IMR-90 (cell line): ENCODE results near the gene RUSF1. TPM values are rescaled to one million over a fixed set of nuclear protein-coding genes. Genes with fewer than 3 reads are reported as not detected.

ENCODE experiments used
- ATAC-seq: fragments of 200-7000 bp; cut with Tn5 transposase; 2 replicates; pipeline ENCODE4 v1.9.1; 2020; ENCODE audit warnings: low read depth, mild to moderate bottlenecking, moderate library complexity
- BruUV-seq: library from RNA; stranded (reverse); fragments of 400-500 nt; replicated peaks from 2 replicates; lab custom pipeline; 2021; lab: Mats Ljungman, UMichigan
- CTCF ChIA-PET: fragments of 300-600 bp; formaldehyde crosslinking; extraction: SDS; loops from one replicate; lab custom pipeline; 2021; ENCODE audit warnings: antibody characterized with exemption; lab: Yijun Ruan, JAX
- POLR2A ChIA-PET: fragments of 300-600 bp; sonication (Branson Sonifier 250); formaldehyde crosslinking; loops from one replicate; lab custom pipeline; 2022; ENCODE audit warnings: antibody characterized with exemption; ENCODE audit not compliant: unreplicated experiment; lab: Charles Lee
- DNase-seq: peaks from one replicate; pipeline ENCODE4 v3.0.0; 2013
- H2AFZ ChIP-seq: replicated peaks from 2 replicates; pipeline ENCODE3; 2013; ENCODE audit warnings: low read length, mild to moderate bottlenecking; ENCODE audit not compliant: poor library complexity
- H2AK5ac ChIP-seq: 2 replicates; pipeline ENCODE4 v1.6.1; 2013; ENCODE audit warnings: low read depth, low read length, inconsistent platforms
- H2AK9ac ChIP-seq: replicated peaks from 2 replicates; pipeline ENCODE3; 2013; ENCODE audit warnings: mild to moderate bottlenecking, low read depth, low read length, moderate library complexity; ENCODE audit not compliant: poor library complexity
- H2BK120ac ChIP-seq: 2 replicates; pipeline ENCODE4 v1.6.1; 2013; ENCODE audit warnings: low read depth, low read length, inconsistent platforms
- H2BK15ac ChIP-seq: 3 replicates; pipeline ENCODE4 v1.6.1; 2013; ENCODE audit warnings: low read depth, low read length, inconsistent platforms
- H2BK20ac ChIP-seq: 2 replicates; pipeline ENCODE4 v1.6.1; 2013; ENCODE audit warnings: low read depth, mild to moderate bottlenecking, inconsistent platforms, low read length, moderate library complexity
- H2BK5ac ChIP-seq: 2 replicates; pipeline ENCODE4 v1.6.1; 2013; ENCODE audit warnings: mild to moderate bottlenecking, low read depth, low read length, inconsistent platforms; ENCODE audit not compliant: poor library complexity, severe bottlenecking
- H3K14ac ChIP-seq: replicated peaks from 2 replicates; pipeline ENCODE4 v1.6.1; 2013; ENCODE audit warnings: low read depth, low read length, inconsistent platforms
- H3K18ac ChIP-seq: 2 replicates; pipeline ENCODE4 v1.6.1; 2013; ENCODE audit warnings: low read depth, low read length, control low read depth
- H3K23ac ChIP-seq: 2 replicates; pipeline ENCODE4 v1.6.1; 2013; ENCODE audit warnings: low read depth, low read length, inconsistent platforms
- H3K27ac ChIP-seq: 2 replicates; pipeline ENCODE4 v1.5.1; 2013; ENCODE audit warnings: mild to moderate bottlenecking, control low read depth, low read length; ENCODE audit not compliant: insufficient read depth
- H3K27me3 ChIP-seq: 2 replicates; pipeline ENCODE4 v1.6.1; 2013; ENCODE audit warnings: low read length; ENCODE audit not compliant: control insufficient read depth, insufficient read depth
- H3K36me3 ChIP-seq: 2 replicates; pipeline ENCODE4 v1.6.1; 2013; ENCODE audit warnings: low read length, mixed read lengths; ENCODE audit not compliant: control insufficient read depth, insufficient read depth
- H3K4ac ChIP-seq: 2 replicates; pipeline ENCODE4 v1.6.1; 2013; ENCODE audit warnings: low read depth, low read length, inconsistent platforms
- H3K4me1 ChIP-seq: 2 replicates; pipeline ENCODE4 v1.6.1; 2013; ENCODE audit warnings: low read length, mixed read lengths; ENCODE audit not compliant: control insufficient read depth, insufficient read depth
- H3K4me2 ChIP-seq: 2 replicates; pipeline ENCODE4 v1.6.1; 2013; ENCODE audit warnings: low read depth, mild to moderate bottlenecking, control low read depth, low read length, moderate library complexity
- H3K4me3 ChIP-seq: 2 replicates; pipeline ENCODE4 v1.5.1; 2013; ENCODE audit warnings: low read depth, mild to moderate bottlenecking, control low read depth, low read length, moderate library complexity; ENCODE audit not compliant: insufficient read depth
- H3K56ac ChIP-seq: 2 replicates; pipeline ENCODE4 v1.6.1; 2013; ENCODE audit warnings: low read length, inconsistent platforms; ENCODE audit not compliant: insufficient read depth; ENCODE audit errors: extremely low read depth
- H3K79me1 ChIP-seq, 2 experiments: 2 replicates each; pipeline ENCODE4 v1.6.1; 2013; ENCODE audit warnings: low read length in 2 of 2, inconsistent platforms in 1 of 2, low read depth in 1 of 2
- H3K9ac ChIP-seq: 2 replicates; pipeline ENCODE4 v1.6.1; 2013; ENCODE audit warnings: low read depth, low read length, control low read depth
- H3K9me1 ChIP-seq: 2 replicates; pipeline ENCODE4 v1.6.1; 2013; ENCODE audit warnings: low read length, inconsistent platforms; ENCODE audit not compliant: insufficient read depth
- H3K9me3 ChIP-seq: 2 replicates; pipeline ENCODE4 v1.6.1; 2013; ENCODE audit warnings: low read length; ENCODE audit not compliant: control insufficient read depth, insufficient read depth
- H4K20me1 ChIP-seq: 2 replicates; pipeline ENCODE4 v1.6.1; 2013; ENCODE audit warnings: low read length, inconsistent platforms; ENCODE audit not compliant: insufficient read depth
- H4K5ac ChIP-seq: 2 replicates; pipeline ENCODE4 v1.6.1; 2013; ENCODE audit warnings: mild to moderate bottlenecking, low read depth, low read length, control low read depth
- H4K8ac ChIP-seq, 2 experiments: 2 replicates each; pipeline ENCODE4 v1.6.1; 2013; ENCODE audit warnings: low read depth in 2 of 2, low read length in 2 of 2, control low read depth in 1 of 2, inconsistent platforms in 1 of 2
- H4K91ac ChIP-seq: 2 replicates; pipeline ENCODE4 v1.6.1; 2013; ENCODE audit warnings: low read depth, low read length, inconsistent platforms; ENCODE audit not compliant: insufficient read depth
- NFE2L2 ChIP-seq: fragments of 150-350 bp; IDR thresholded peaks from 2 replicates; pipeline ENCODE4 v1.6.1; 2016; ENCODE audit warnings: low read depth, mild to moderate bottlenecking, low read length
- POLR2A ChIP-seq: IDR thresholded peaks from 2 replicates; pipeline ENCODE4 v1.6.1; 2012; ENCODE audit warnings: mild to moderate bottlenecking, low read depth, low read length
- RAD21 ChIP-seq: IDR thresholded peaks from 2 replicates; pipeline ENCODE4 v1.6.1; 2012; ENCODE audit warnings: low read length, improper control_type of control experiment
- RFX5 ChIP-seq: IDR thresholded peaks from 2 replicates; pipeline ENCODE4 v1.8.0; 2012; ENCODE audit warnings: low read depth, mild to moderate bottlenecking, low read length, moderate library complexity
- USF2 ChIP-seq: fragments of 150-350 bp; IDR thresholded peaks from 2 replicates; pipeline ENCODE4 v1.6.1; 2017; ENCODE audit warnings: mild to moderate bottlenecking, antibody characterized with exemption, low read length, low read depth
- WGBS, 2 experiments: methylation state at CpG; one replicate each; pipeline versions ENCODE4 v1.1.5 to v1.1.7; 2013; ENCODE audit warnings: missing lambda C conversion rate in 2 of 2; ENCODE audit not compliant: insufficient read length in 1 of 2; ENCODE audit errors: extremely low coverage in 2 of 2; 5-methylcytosine and 5-hydroxymethylcytosine counted together
- dilution Hi-C: fragments of 300-500 bp; cut with HindIII; formaldehyde crosslinking; loops from one replicate; pipeline ENCODE4 v1.14.3; 2018; ENCODE audit warnings: low sequenced_read_pairs; ENCODE audit not compliant: unreplicated experiment
- in situ Hi-C: fragments of 300-500 bp; cut with MboI; formaldehyde crosslinking; loops from 3 replicates; pipeline ENCODE4 v1.14.3; 2019; ENCODE audit warnings: low sequenced_read_pairs, inconsistent platforms, mixed read lengths
- intact Hi-C: fragments of 100-400 bp; cut with micrococcal nuclease; formaldehyde crosslinking; loops from 2 replicates; pipeline ENCODE4 v1.10.0; 2022
- polyA plus RNA-seq, 3 experiments: library from polyadenylated mRNA; depleted of rRNA; stranded (reverse); fragments of >200 nt; gene quantifications; 2 replicates each; pipeline ENCODE4 v1.2.3, GENCODE V29; 2012; ENCODE audit warnings: low replicate concordance in 1 of 3
- total RNA-seq: library from RNA; depleted of rRNA; stranded (reverse); fragments of >200 nt; gene quantifications from 2 replicates; pipeline ENCODE4 v1.2.3, GENCODE V29; 2012

The RUSF1 gene
- total and polyA plus RNA-seq, 2 of the 4 experiments (the other 2 are of a cell fraction) = 22.9 to 65.0 TPM

GRCh38 chr16:31485571-31485970, 22.6 kb downstream of the RUSF1 start:
- ATAC-seq (no peak), DNase-seq (no peak)
- Histone ChIP-seq H3K27ac (no peak overlapping the region), H3K56ac (no peak overlapping the region), H3K4me3 (no peak overlapping the region), H3K4ac (no peak overlapping the region), H3K4me2 (no peak overlapping the region), H2AK9ac (no peak overlapping the region), H3K9me1 (peaks cover 4% of the 10 kb centered on the region), H3K36me3 (peaks cover 7% of the 10 kb centered on the region; the same call in 1 of the 2 replicates), H2BK5ac (no peak overlapping the region), H4K91ac (no peak overlapping the region), H4K5ac (no peak overlapping the region), H3K18ac (no peak overlapping the region), H3K14ac (no peak overlapping the region), H4K20me1 (peaks cover 3% of the 10 kb centered on the region; the same call in 1 of the 2 replicates), H2BK15ac (no peak overlapping the region), H3K23ac (no peak overlapping the region), H2AK5ac (no peak overlapping the region), H3K9me3 (no peaks in the 10 kb centered on the region), H2AFZ (no peak overlapping the region), H3K4me1 (peaks cover 6% of the 10 kb centered on the region; the same call in 1 of the 2 replicates), H3K79me1 (no peaks in the 10 kb centered on the region), H4K8ac (no peak overlapping the region), H2BK20ac (no peak overlapping the region), H3K9ac (no peak overlapping the region), H2BK120ac (no peak overlapping the region), H3K27me3 (peaks cover 7% of the 10 kb centered on the region; the same call in 1 of the 2 replicates)
- CTCF ChIA-PET = no interaction called here
- in situ Hi-C loops (no loop called here), intact Hi-C loops (no loop called here), dilution Hi-C loops (no loop called here)
- no TSS peak for BruUV-seq
- POLR2A ChIA-PET = no interaction called here
- TF ChIP-seq POLR2A (no peak), USF2 (no peak), RFX5 (no peak), NFE2L2 (no peak), RAD21 (no peak)
- no CpG with 5 or more reads among the region's 17 CpGs for WGBS, 2 experiments
